Astrocyte (in vitro differentiated cells and primary cell): ENCODE data around the gene ZNF804B. TPM values are rescaled to one million over a fixed set of nuclear protein-coding genes. Genes with fewer than 3 reads are reported as not detected.

Experiments
- DNase-seq: peaks from one replicate; pipeline ENCODE4 v3.0.0-alpha.2; 2010; ENCODE audit warnings: low read depth
- FAIRE-seq: peaks from 2 replicates; lab custom pipeline; 2011; peaks lifted over from hg19 to GRCh38; lab: Jason Lieb, UNC
- H2AFZ ChIP-seq: 2 replicates; pipeline ENCODE4 v1.6.0; 2012; ENCODE audit warnings: low read depth, low read length, inconsistent platforms
- H3K27ac ChIP-seq: 2 replicates; pipeline ENCODE4 v1.5.1; 2011; ENCODE audit warnings: low read depth, low read length, inconsistent platforms
- H3K27me3 ChIP-seq: 2 replicates; pipeline ENCODE4 v1.6.0; 2011; ENCODE audit warnings: low read length, inconsistent platforms; ENCODE audit not compliant: insufficient read depth
- H3K36me3 ChIP-seq: 2 replicates; pipeline ENCODE4 v1.5.1; 2011; ENCODE audit warnings: low read length, inconsistent platforms; ENCODE audit not compliant: insufficient read depth
- H3K4me1 ChIP-seq: 2 replicates; pipeline ENCODE4 v1.5.1; 2011; ENCODE audit warnings: low read length, inconsistent platforms; ENCODE audit not compliant: insufficient read depth
- H3K4me2 ChIP-seq: 2 replicates; pipeline ENCODE4 v1.6.0; 2012; ENCODE audit warnings: low read length, inconsistent platforms
- H3K4me3 ChIP-seq: 2 replicates; pipeline ENCODE4 v1.5.1; 2011; ENCODE audit warnings: low read depth, mild to moderate bottlenecking, low read length, inconsistent platforms; ENCODE audit not compliant: insufficient read depth
- H3K79me2 ChIP-seq: 2 replicates; pipeline ENCODE4 v1.6.0; 2012; ENCODE audit warnings: mild to moderate bottlenecking, low read length, inconsistent platforms; ENCODE audit not compliant: insufficient read depth
- H3K9ac ChIP-seq: 2 replicates; pipeline ENCODE4 v1.6.0; 2012; ENCODE audit warnings: mild to moderate bottlenecking, low read length, inconsistent platforms
- H3K9me3 ChIP-seq: 2 replicates; pipeline ENCODE4 v1.5.1; 2012; ENCODE audit warnings: low read depth, mild to moderate bottlenecking, low read length, inconsistent platforms; ENCODE audit not compliant: insufficient read depth
- H4K20me1 ChIP-seq: 2 replicates; pipeline ENCODE4 v1.6.0; 2012; ENCODE audit warnings: low read length, inconsistent platforms; ENCODE audit not compliant: insufficient read depth
- H3K27ac Mint-ChIP-seq: one replicate; pipeline ENCODE4 v1.8.0; 2021; ENCODE audit warnings: mild to moderate bottlenecking, mixed read lengths; ENCODE audit not compliant: unreplicated experiment
- H3K27me3 Mint-ChIP-seq: one replicate; pipeline ENCODE4 v1.8.0; 2021; ENCODE audit warnings: low read depth, mixed read lengths; ENCODE audit not compliant: unreplicated experiment
- H3K36me3 Mint-ChIP-seq: one replicate; pipeline ENCODE4 v1.8.0; 2021; ENCODE audit warnings: low read depth, mixed read lengths; ENCODE audit not compliant: unreplicated experiment
- H3K4me1 Mint-ChIP-seq: one replicate; pipeline ENCODE4 v1.8.0; 2021; ENCODE audit warnings: low read depth, mixed read lengths; ENCODE audit not compliant: unreplicated experiment
- H3K4me3 Mint-ChIP-seq: one replicate; pipeline ENCODE4 v1.8.0; 2021; ENCODE audit warnings: mild to moderate bottlenecking, moderate library complexity, mixed read lengths; ENCODE audit not compliant: unreplicated experiment
- H3K9me3 Mint-ChIP-seq: one replicate; pipeline ENCODE4 v1.8.0; 2021; ENCODE audit warnings: mild to moderate bottlenecking, mixed read lengths; ENCODE audit not compliant: unreplicated experiment
- EZH2 ChIP-seq: IDR thresholded peaks from 2 replicates; pipeline ENCODE4 v1.6.1; 2012; ENCODE audit warnings: mild to moderate bottlenecking, low read length, inconsistent platforms; ENCODE audit not compliant: insufficient read depth
- total RNA-seq: library from RNA; stranded (reverse); gene quantifications from 2 replicates; pipeline ENCODE4 v1.2.1, GENCODE V29; 2021
- TF ChIP-seq, protein P1 (sequence below): IDR thresholded peaks from 2 replicates; pipeline ENCODE4 v1.5.1; 2011; ENCODE audit warnings: low read depth, mild to moderate bottlenecking, inconsistent platforms, low read length, moderate library complexity; ENCODE audit not compliant: insufficient read depth

ZNF804B gene
- total RNA-seq, 1 donor from 2014 or later, result not detected

DNA sequence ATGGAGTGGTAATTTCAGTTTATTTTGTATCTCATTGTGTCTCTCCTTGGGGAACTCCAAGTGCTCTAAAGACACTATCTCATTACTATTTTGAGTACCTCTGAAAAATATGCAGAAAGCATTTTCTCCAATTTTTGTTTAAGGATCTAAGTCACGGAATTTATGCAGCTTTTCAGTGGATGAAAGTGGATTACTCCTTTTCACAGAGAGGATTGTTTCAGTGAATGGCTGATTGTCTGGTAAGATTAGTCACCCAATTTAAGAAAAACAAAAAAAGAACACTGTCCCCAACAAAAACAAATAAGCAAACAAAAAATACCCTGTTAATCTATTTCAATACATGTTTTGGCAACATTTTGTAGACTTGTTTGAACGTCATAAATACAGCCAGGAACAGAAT is 374.3 kb downstream of the ZNF804B start:
- no peaks in the 10 kb centered on the region for H3K27me3 ChIP-seq
- Mint-ChIP-seq H3K27me3 (no peaks in the 10 kb centered on the region), H3K9me3 (peaks cover 4% of the 10 kb centered on the region), H3K4me1 (no peaks in the 10 kb centered on the region), H3K27ac (no peak overlapping the region), H3K4me3 (no peak overlapping the region), H3K36me3 (no peaks in the 10 kb centered on the region)
- no peak overlapping the region for H3K9ac ChIP-seq
- H4K20me1 ChIP-seq, result no peaks in the 10 kb centered on the region
- TF ChIP-seq, protein P1, sequence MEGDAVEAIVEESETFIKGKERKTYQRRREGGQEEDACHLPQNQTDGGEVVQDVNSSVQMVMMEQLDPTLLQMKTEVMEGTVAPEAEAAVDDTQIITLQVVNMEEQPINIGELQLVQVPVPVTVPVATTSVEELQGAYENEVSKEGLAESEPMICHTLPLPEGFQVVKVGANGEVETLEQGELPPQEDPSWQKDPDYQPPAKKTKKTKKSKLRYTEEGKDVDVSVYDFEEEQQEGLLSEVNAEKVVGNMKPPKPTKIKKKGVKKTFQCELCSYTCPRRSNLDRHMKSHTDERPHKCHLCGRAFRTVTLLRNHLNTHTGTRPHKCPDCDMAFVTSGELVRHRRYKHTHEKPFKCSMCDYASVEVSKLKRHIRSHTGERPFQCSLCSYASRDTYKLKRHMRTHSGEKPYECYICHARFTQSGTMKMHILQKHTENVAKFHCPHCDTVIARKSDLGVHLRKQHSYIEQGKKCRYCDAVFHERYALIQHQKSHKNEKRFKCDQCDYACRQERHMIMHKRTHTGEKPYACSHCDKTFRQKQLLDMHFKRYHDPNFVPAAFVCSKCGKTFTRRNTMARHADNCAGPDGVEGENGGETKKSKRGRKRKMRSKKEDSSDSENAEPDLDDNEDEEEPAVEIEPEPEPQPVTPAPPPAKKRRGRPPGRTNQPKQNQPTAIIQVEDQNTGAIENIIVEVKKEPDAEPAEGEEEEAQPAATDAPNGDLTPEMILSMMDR, result no peak
- TF ChIP-seq EZH2, result no peak
- no peak overlapping the region for H3K27ac ChIP-seq
- H3K36me3 ChIP-seq, result no peaks in the 10 kb centered on the region
- no peak overlapping the region for H2AFZ ChIP-seq
- no peak for FAIRE-seq
- H3K4me2 ChIP-seq, result no peak overlapping the region
- no peak overlapping the region for H3K4me3 ChIP-seq
- H3K79me2 ChIP-seq, result no peaks in the 10 kb centered on the region
- H3K9me3 ChIP-seq, result no peaks in the 10 kb centered on the region
- no peaks in the 10 kb centered on the region for H3K4me1 ChIP-seq
- DNase-seq, result no peak

- DNase-seq (no peak), FAIRE-seq (no peak)
- no peaks in the 10 kb centered on the region for H3K36me3 ChIP-seq
- H3K9me3 ChIP-seq, result no peaks in the 10 kb centered on the region
- H3K27ac Mint-ChIP-seq, result no peak overlapping the region
- no peaks in the 10 kb centered on the region for H3K36me3 Mint-ChIP-seq
- H3K27me3 ChIP-seq, result no peaks in the 10 kb centered on the region
- no peak overlapping the region for H2AFZ ChIP-seq
- no peak overlapping the region for H3K9ac ChIP-seq
- no peaks in the 10 kb centered on the region for H3K4me1 Mint-ChIP-seq
- no peak for TF ChIP-seq EZH2
- TF ChIP-seq, protein P1, result no peak
- no peak overlapping the region for H3K4me2 ChIP-seq
- no peak overlapping the region for H3K27ac ChIP-seq
- H4K20me1 ChIP-seq, result no peaks in the 10 kb centered on the region
- H3K4me1 ChIP-seq, result no peaks in the 10 kb centered on the region
- no peaks in the 10 kb centered on the region for H3K79me2 ChIP-seq
- no peaks in the 10 kb centered on the region for H3K27me3 Mint-ChIP-seq
- H3K4me3 Mint-ChIP-seq, result no peak overlapping the region
- no peaks in the 10 kb centered on the region for H3K9me3 Mint-ChIP-seq
- no peak overlapping the region for H3K4me3 ChIP-seq
Observed at GRCh38 chr7:89145801-89146200, 386.3 kb downstream of the ZNF804B start.

- no peak overlapping the region for H3K4me3 ChIP-seq
- TF ChIP-seq EZH2, result no peak
- TF ChIP-seq, protein P1, result no peak
- no peak overlapping the region for H3K27ac ChIP-seq
- no peak for FAIRE-seq
- no peaks in the 10 kb centered on the region for H3K4me1 ChIP-seq
- Mint-ChIP-seq H3K9me3 (no peaks in the 10 kb centered on the region), H3K27me3 (no peaks in the 10 kb centered on the region), H3K36me3 (no peaks in the 10 kb centered on the region), H3K27ac (no peak overlapping the region), H3K4me3 (no peak overlapping the region), H3K4me1 (peaks cover 3% of the 10 kb centered on the region)
- H3K79me2 ChIP-seq, result no peaks in the 10 kb centered on the region
- H2AFZ ChIP-seq, result no peak overlapping the region
- no peaks in the 10 kb centered on the region for H3K36me3 ChIP-seq
- no peak for DNase-seq
- no peak overlapping the region for H3K9ac ChIP-seq
- no peaks in the 10 kb centered on the region for H4K20me1 ChIP-seq
- H3K4me2 ChIP-seq, result no peak overlapping the region
- no peaks in the 10 kb centered on the region for H3K27me3 ChIP-seq
- no peaks in the 10 kb centered on the region for H3K9me3 ChIP-seq
Observed at GRCh38 chr7:89160107-89160506, 400.6 kb downstream of the ZNF804B start.
